HepG2 (cell line): ENCODE measurements around the gene CACNA2D3. TPM values are rescaled to one million over a fixed set of nuclear protein-coding genes. Genes with fewer than 3 reads are reported as not detected.

ENCODE experiments used
- ATAC-seq: fragments of 200-7000 bp; cut with Tn5 transposase; 3 replicates; pipeline ENCODE4 v1.9.1; 2020; ENCODE audit warnings: mild to moderate bottlenecking, moderate library complexity
- BruUV-seq: library from RNA; stranded (reverse); fragments of 400-500 nt; replicated peaks from 2 replicates; lab custom pipeline; 2021; lab: Mats Ljungman, UMichigan
- CTCF ChIA-PET: fragments of 300-600 bp; formaldehyde crosslinking; extraction: SDS; loops from one replicate; lab custom pipeline; 2021; ENCODE audit warnings: low total read pairs, inconsistent platforms, low intra/inter-chr PET ratio; lab: Yijun Ruan, JAX
- POLR2A ChIA-PET: fragments of 350-600 bp; sonication (Branson Sonifier 250); formaldehyde crosslinking; loops from one replicate; lab custom pipeline; 2020; ENCODE audit warnings: antibody characterized with exemption, inconsistent platforms; lab: Yijun Ruan, JAX
- DNase-seq: peaks from one replicate; pipeline ENCODE4 v3.0.0-alpha.2; 2015; ENCODE audit warnings: low spot score
- FAIRE-seq: peaks from 3 replicates; lab custom pipeline; 2011; peaks lifted over from hg19 to GRCh38; lab: Jason Lieb, UNC
- H2AFZ ChIP-seq: one replicate; pipeline ENCODE4 v1.6.1; 2011; ENCODE audit warnings: low read length, inconsistent platforms
- H3K27ac ChIP-seq: fragments of 300-600 bp; 3 replicates; pipeline ENCODE4 v1.8.0; 2011; ENCODE audit warnings: mixed run types, mild to moderate bottlenecking, mixed read lengths, low read length, inconsistent platforms; ENCODE audit not compliant: insufficient read depth; ENCODE audit errors: extremely low read length
- H3K27me3 ChIP-seq, 2 experiments: fragments of 200-600 bp in 1 of 2; 2 replicates in 1 of 2; 3 replicates in 1 of 2; pipeline versions ENCODE4 v1.6.0 to v1.8.0; 2011; ENCODE audit warnings: low read length in 2 of 2, mild to moderate bottlenecking in 2 of 2, moderate library complexity in 2 of 2, inconsistent platforms in 1 of 2; ENCODE audit not compliant: insufficient read depth in 2 of 2, control insufficient read depth in 1 of 2
- H3K36me3 ChIP-seq, 2 experiments: fragments of 200-600 bp in 1 of 2; replicated peaks in 1 of 2; 2 replicates in 1 of 2; 3 replicates in 1 of 2; pipeline versions ENCODE4 v1.5.1 to v1.8.0; 2011; ENCODE audit warnings: low read length in 2 of 2, inconsistent platforms in 1 of 2; ENCODE audit not compliant: insufficient read depth in 2 of 2, control insufficient read depth in 1 of 2
- H3K4me1 ChIP-seq: 2 replicates; pipeline ENCODE4 v1.5.1; 2012; ENCODE audit warnings: low read length, inconsistent platforms; ENCODE audit not compliant: insufficient read depth
- H3K4me2 ChIP-seq: 2 replicates; pipeline ENCODE4 v1.6.0; 2011; ENCODE audit warnings: low read depth, low read length, inconsistent platforms
- H3K4me3 ChIP-seq, 3 experiments: fragments of 200-600 bp in 1 of 3; sonication (generic), shearing (Covaris generic) in 1 of 3; replicated peaks in 1 of 3; 2 replicates each; pipeline ENCODE4 v1.5.1; 2011 to 2016; ENCODE audit warnings: low read length in 3 of 3, inconsistent platforms in 2 of 3, low read depth in 2 of 3, mild to moderate bottlenecking in 2 of 3, control low read depth in 1 of 3, mixed read lengths in 1 of 3; ENCODE audit not compliant: insufficient read depth in 1 of 3
- H3K79me2 ChIP-seq: one replicate; pipeline ENCODE4 v1.6.1; 2011; ENCODE audit warnings: low read length, inconsistent platforms; ENCODE audit not compliant: insufficient read depth
- H3K9ac ChIP-seq: 2 replicates; pipeline ENCODE4 v1.6.0; 2011; ENCODE audit warnings: mild to moderate bottlenecking, low read depth, low read length, inconsistent platforms; ENCODE audit not compliant: insufficient read depth
- H3K9me3 ChIP-seq: 2 replicates; pipeline ENCODE4 v1.5.1; 2012; ENCODE audit warnings: mild to moderate bottlenecking, low read length
- H4K20me1 ChIP-seq: 2 replicates; pipeline ENCODE4 v1.6.0; 2011; ENCODE audit warnings: inconsistent platforms, mild to moderate bottlenecking, low read length, moderate library complexity; ENCODE audit not compliant: insufficient read depth
- BCL6 ChIP-seq: IDR thresholded peaks from 2 replicates; pipeline ENCODE4 v1.6.1; 2016; ENCODE audit warnings: missing genetic modification reagents, missing compliant biosample characterization
- FOSL2 ChIP-seq: sonication (generic); formaldehyde crosslinking; IDR thresholded peaks from 2 replicates; pipeline ENCODE4 v1.4.0; 2020; ENCODE audit warnings: missing genetic modification reagents
- FOXA3 ChIP-seq: IDR thresholded peaks from 2 replicates; pipeline ENCODE4 v1.6.1; 2016; ENCODE audit warnings: missing genetic modification reagents, missing compliant biosample characterization
- FOXM1 ChIP-seq: sonication (generic); formaldehyde crosslinking; IDR thresholded peaks from 2 replicates; pipeline ENCODE4 v1.5.0; 2020; ENCODE audit warnings: missing genetic modification reagents
- RBFOX2 ChIP-seq: fragments of 200-400 bp; formaldehyde crosslinking; IDR thresholded peaks from 2 replicates; pipeline ENCODE4 v1.6.1; 2017; ENCODE audit warnings: low read depth, mild to moderate bottlenecking, low read length
- TIGD3 ChIP-seq: sonication (generic); formaldehyde crosslinking; IDR thresholded peaks from 2 replicates; pipeline ENCODE4 v1.5.1; 2020; ENCODE audit warnings: mild to moderate bottlenecking, missing genetic modification reagents, borderline replicate concordance
- UBTF ChIP-seq: sonication (generic); formaldehyde crosslinking; IDR thresholded peaks from 2 replicates; pipeline ENCODE4 v1.4.0; 2020; ENCODE audit warnings: mild to moderate bottlenecking, missing genetic modification reagents
- ZBTB20 ChIP-seq: sonication (generic); formaldehyde crosslinking; IDR thresholded peaks from 2 replicates; pipeline ENCODE4 v1.8.1; 2023; ENCODE audit warnings: missing genetic modification reagents, low read depth, mild to moderate bottlenecking, borderline replicate concordance
- ZBTB26 ChIP-seq: IDR thresholded peaks from 2 replicates; pipeline ENCODE4 v1.6.1; 2016; ENCODE audit warnings: missing compliant biosample characterization, missing genetic modification reagents, borderline replicate concordance
- ZBTB34 ChIP-seq: sonication (generic); formaldehyde crosslinking; IDR thresholded peaks from 2 replicates; pipeline ENCODE4 v1.8.0; 2022; ENCODE audit warnings: mild to moderate bottlenecking, missing genetic modification reagents
- ZBTB7A ChIP-seq: sonication (generic); formaldehyde crosslinking; IDR thresholded peaks from 2 replicates; pipeline ENCODE4 v1.8.0; 2022; ENCODE audit warnings: mild to moderate bottlenecking, missing genetic modification reagents
- ZMAT5 ChIP-seq: sonication (generic); formaldehyde crosslinking; IDR thresholded peaks from 2 replicates; pipeline ENCODE4 v1.5.0; 2020; ENCODE audit warnings: mild to moderate bottlenecking, low read depth, missing genetic modification reagents, borderline replicate concordance
- ZNF224 ChIP-seq: sonication (generic); formaldehyde crosslinking; IDR thresholded peaks from 2 replicates; pipeline ENCODE4 v1.5.0; 2020; ENCODE audit warnings: mild to moderate bottlenecking, missing genetic modification reagents
- ZNF414 ChIP-seq: sonication (generic); formaldehyde crosslinking; IDR thresholded peaks from 2 replicates; pipeline ENCODE4 v1.5.0; 2020; ENCODE audit warnings: missing genetic modification reagents
- ZNF550 ChIP-seq: sonication (generic); formaldehyde crosslinking; IDR thresholded peaks from 2 replicates; pipeline ENCODE4 v1.4.0; 2020; ENCODE audit warnings: mild to moderate bottlenecking, missing genetic modification reagents, borderline replicate concordance
- ZNF570 ChIP-seq: sonication (generic); formaldehyde crosslinking; IDR thresholded peaks from 2 replicates; pipeline ENCODE4 v1.4.0; 2020; ENCODE audit warnings: mild to moderate bottlenecking, missing genetic modification reagents, borderline replicate concordance
- ZSCAN31 ChIP-seq: sonication (generic); formaldehyde crosslinking; IDR thresholded peaks from 2 replicates; pipeline ENCODE4 v1.5.0; 2020; ENCODE audit warnings: low read depth, mild to moderate bottlenecking, missing genetic modification reagents
- WGBS: methylation state at CpG from one replicate; pipeline ENCODE4 v1.1.6; 2017; ENCODE audit warnings: low lambda C conversion rate; 5-methylcytosine and 5-hydroxymethylcytosine counted together
- in situ Hi-C: cut with HindIII; loops from 2 replicates; pipeline ENCODE4 v1.10.0; 2017; ENCODE audit warnings: low pct_unique_long_range_greater_than_20kb; ENCODE audit not compliant: extremely low pct_ligation_motif_present
- intact Hi-C: fragments of 100-400 bp; cut with micrococcal nuclease; formaldehyde crosslinking; loops from one replicate; pipeline ENCODE4 v1.10.0; 2022; ENCODE audit not compliant: unreplicated experiment
- polyA plus RNA-seq, 8 experiments: library from polyadenylated mRNA; depleted of rRNA in 3 of 8; stranded (reverse) in 7 of 8; unstranded in 1 of 8; fragments of >200 nt; fragmentation: Illumina TruSeq in 4 of 8; extraction: Trizol in 4 of 8; gene quantifications; 2 replicates each; pipeline versions ENCODE4 v1.2.1 to v1.2.3, GENCODE V29; 2011 to 2016; ENCODE audit warnings: low read depth in 4 of 8, missing spikeins in 1 of 8, mixed read lengths in 1 of 8; ENCODE audit not compliant: insufficient read depth in 1 of 8
- total RNA-seq, 5 experiments: library from RNA; depleted of rRNA; stranded (reverse); fragments of >200 nt; fragmentation: Illumina TruSeq; extraction: Trizol; gene quantifications; 2 replicates each; pipeline ENCODE4 v1.2.3, GENCODE V29; 2016; ENCODE audit warnings: low read depth in 1 of 5

The CACNA2D3 gene
- total and polyA plus RNA-seq, 2 of the 13 experiments (the other 11 are each of a cell fraction or from before 2014, with no cell fraction given): not detected

- no peak overlapping the region for H3K4me3 ChIP-seq
- no peak overlapping the region for H3K27ac ChIP-seq
- no peak overlapping the region for H2AFZ ChIP-seq
- H3K36me3 ChIP-seq: no peaks in the 10 kb centered on the region
- WGBS: 3% methylated on average over 3 of the region's 3 CpGs
- BruUV-seq: no TSS peak
- intact Hi-C loops: no loop called here
- no peaks in the 10 kb centered on the region for H3K27me3 ChIP-seq
- H4K20me1 ChIP-seq: no peaks in the 10 kb centered on the region
- in situ Hi-C loops: no loop called here
- no peak overlapping the region for H3K9ac ChIP-seq
- FAIRE-seq (no peak), ATAC-seq (peak; percentile 61; the same call in 2 of the 3 replicates), DNase-seq (peak; percentile 22)
- ChIA-PET POLR2A (no interaction called here), CTCF (no interaction called here)
- no peaks in the 10 kb centered on the region for H3K9me3 ChIP-seq
- peaks cover 21% of the 10 kb centered on the region for H3K4me1 ChIP-seq
- no peaks in the 10 kb centered on the region for H3K79me2 ChIP-seq
- no peak overlapping the region for H3K4me2 ChIP-seq
- TF ChIP-seq ZNF570 (CRISPR knock-in tag) (no peak), FOXM1 (CRISPR knock-in tag) (no peak), FOSL2 (CRISPR knock-in tag) (peak; percentile 43; the same call in 1 of the 2 replicates), RBFOX2 (no peak), ZMAT5 (CRISPR knock-in tag) (no peak), FOXA3 (CRISPR knock-in tag) (peak; percentile 75), ZSCAN31 (CRISPR knock-in tag) (no peak), ZNF550 (CRISPR knock-in tag) (no peak), BCL6 (peak; percentile 74; the same call in 1 of the 2 replicates), ZBTB7A (CRISPR knock-in tag) (no peak), ZNF224 (CRISPR knock-in tag) (no peak), TIGD3 (CRISPR knock-in tag) (no peak), ZNF414 (CRISPR knock-in tag) (no peak), ZBTB20 (no peak), ZBTB26 (CRISPR knock-in tag) (no peak), ZBTB34 (no peak), UBTF (CRISPR knock-in tag) (no peak)
Measured at GRCh38 chr3:54696313-54696712, 574.0 kb downstream of the CACNA2D3 start.
